ENCODE data around the gene DDI2.
"Not testable (repeated sequence)": the region's sequence is repeated elsewhere in the genome, so short reads cannot be mapped to it uniquely, and the experiment has no call there.

DDI2 gene

DNA sequence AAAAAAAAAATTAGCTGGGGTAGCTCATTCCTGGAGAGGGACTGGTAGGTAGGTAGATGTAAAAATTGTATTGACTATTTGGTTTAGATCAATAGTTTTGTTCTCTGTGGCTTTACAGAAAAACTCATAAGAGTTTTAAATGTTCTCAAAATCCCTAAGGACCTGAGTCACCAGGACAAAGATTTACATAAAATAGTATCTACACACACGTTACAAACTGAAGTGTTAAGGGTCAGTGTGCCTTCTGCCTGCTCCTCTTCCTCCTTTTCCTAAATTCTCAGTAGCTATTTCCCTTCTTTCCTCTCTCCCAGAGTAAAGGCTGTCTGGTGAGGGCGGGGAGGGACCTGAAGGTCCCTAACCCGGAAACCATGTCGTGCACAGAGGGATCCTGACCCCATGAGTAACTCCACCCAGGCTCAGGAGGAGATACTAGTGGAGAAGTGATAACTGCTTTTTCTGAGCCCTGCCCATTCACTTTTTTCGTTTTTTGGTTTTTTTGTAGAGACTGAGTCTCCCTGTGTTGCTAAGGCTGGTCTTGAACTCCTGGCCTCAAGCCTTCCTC lies 74.9 kb downstream of the DDI2 start:
- TF ChIP-seq, protein P1, sequence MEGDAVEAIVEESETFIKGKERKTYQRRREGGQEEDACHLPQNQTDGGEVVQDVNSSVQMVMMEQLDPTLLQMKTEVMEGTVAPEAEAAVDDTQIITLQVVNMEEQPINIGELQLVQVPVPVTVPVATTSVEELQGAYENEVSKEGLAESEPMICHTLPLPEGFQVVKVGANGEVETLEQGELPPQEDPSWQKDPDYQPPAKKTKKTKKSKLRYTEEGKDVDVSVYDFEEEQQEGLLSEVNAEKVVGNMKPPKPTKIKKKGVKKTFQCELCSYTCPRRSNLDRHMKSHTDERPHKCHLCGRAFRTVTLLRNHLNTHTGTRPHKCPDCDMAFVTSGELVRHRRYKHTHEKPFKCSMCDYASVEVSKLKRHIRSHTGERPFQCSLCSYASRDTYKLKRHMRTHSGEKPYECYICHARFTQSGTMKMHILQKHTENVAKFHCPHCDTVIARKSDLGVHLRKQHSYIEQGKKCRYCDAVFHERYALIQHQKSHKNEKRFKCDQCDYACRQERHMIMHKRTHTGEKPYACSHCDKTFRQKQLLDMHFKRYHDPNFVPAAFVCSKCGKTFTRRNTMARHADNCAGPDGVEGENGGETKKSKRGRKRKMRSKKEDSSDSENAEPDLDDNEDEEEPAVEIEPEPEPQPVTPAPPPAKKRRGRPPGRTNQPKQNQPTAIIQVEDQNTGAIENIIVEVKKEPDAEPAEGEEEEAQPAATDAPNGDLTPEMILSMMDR (conservative IDR thresholded peaks at IDR 0.05; ENCODE audit: low read depth, low read length) = no peak

DNA sequence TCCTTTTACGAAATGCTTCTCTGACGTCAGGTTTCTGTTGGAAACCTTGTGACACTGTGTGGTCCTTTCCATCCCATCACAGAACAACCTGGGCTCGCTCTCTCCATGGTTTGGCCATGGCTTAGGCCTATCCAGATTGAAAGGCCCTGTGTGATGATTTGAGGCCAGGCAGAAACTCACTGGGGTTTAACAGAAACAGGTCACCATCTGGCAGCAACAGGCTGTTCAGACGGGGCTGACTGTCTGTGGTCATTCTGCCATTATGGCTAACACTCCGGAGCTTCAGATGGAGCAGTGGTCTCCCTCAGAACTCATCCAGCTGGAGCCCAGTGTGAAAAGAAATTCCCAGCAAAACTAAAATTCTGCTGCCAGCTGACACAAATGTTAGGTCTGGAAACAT lies 76.1 kb downstream of the DDI2 start:
- no peak for DNase-seq (ENCODE audit: low read depth)
- TF ChIP-seq, protein P1 (conservative IDR thresholded peaks at IDR 0.05; ENCODE audit: low read depth, low read length) = no peak
- no peak overlapping the region for H3K4me3 ChIP-seq (ENCODE audit: low read depth, low read length)

More for the DNA sequence above, 74.9 kb downstream of the DDI2 start:
- peak; percentile 7 for DNase-seq (ENCODE audit: low read depth)
- H3K4me3 ChIP-seq (ENCODE audit: low read depth, low read length) = no peak overlapping the region

DNA sequence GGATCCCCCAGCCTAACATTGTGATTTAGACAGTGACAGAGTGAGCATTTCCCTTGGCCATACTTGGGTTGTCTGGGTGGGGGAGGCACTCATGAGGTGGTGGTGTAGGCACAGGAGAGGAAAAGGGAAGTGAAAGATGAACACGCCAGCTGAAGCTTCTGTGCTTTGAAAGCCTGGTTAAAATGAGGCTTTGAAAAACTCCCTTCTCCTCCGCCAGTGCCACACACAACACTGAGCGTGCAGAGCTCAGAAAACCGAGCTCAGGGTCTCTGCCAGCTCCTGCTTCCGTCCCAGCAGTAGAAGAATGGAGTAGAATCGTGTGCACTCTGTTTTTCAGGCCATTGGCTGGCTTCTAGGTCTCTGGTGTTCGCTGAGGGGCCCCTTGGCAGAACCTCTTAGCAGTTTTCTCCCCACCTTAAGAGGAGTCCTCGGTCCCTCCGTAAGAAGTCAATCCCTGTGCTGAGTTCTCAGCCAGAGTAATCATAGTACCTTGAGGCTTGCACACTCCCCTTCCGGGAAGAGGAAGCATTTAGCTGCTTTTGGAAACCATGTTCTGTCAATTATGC lies 79.8 kb downstream of the DDI2 start:
- no peak for DNase-seq (ENCODE audit: low read depth)
- TF ChIP-seq, protein P1 (conservative IDR thresholded peaks at IDR 0.05; ENCODE audit: low read depth, low read length) = no peak
- no peak overlapping the region for H3K4me3 ChIP-seq (ENCODE audit: low read depth, low read length)

DNA sequence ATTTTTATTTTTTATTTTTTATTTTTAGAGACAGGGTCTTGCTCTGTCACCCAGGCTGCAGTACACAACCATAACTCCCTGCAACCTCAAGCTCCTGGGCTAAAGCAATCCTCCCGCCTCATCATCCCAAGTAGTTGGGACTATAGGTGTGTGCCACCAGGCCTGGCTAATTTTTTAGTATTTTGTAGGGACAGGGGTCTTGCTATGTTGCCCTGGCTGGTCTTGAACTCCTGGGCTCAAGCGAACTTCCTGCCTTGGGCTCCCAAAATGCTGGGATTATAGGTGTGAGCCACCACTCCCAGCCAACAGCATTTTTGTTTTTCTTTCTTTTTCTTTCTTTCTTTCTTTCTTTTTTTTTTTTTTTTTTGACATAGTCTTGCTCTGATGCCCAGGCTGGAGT lies 80.9 kb downstream of the DDI2 start:
- no peak for DNase-seq (ENCODE audit: low read depth)
- H3K4me3 ChIP-seq (ENCODE audit: low read depth, low read length) = no peak overlapping the region
- TF ChIP-seq, protein P1 (conservative IDR thresholded peaks at IDR 0.05; ENCODE audit: low read depth, low read length) = no peak

DNA sequence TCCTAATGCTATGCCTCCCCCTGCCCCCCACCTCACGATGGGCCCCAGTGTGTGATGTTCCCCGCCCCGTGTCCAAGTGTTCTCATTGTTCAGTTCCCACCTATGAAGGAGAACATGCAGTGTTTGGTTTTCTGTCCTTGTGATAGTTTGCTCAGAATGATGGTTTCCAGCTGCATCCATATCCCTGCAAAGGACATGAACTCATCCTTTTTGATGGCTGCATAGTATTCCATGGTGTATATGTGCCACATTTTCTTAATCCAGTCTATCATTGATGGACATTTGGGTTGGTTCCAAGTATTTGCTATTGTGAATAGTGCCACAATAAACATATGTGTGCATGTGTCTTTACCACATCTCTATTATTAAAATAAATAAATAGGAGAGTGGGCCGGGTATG lies 82.1 kb downstream of the DDI2 start:
- H3K4me3 ChIP-seq (ENCODE audit: low read depth, low read length); DNase-seq (ENCODE audit: low read depth): not testable (repeated sequence)

DNA sequence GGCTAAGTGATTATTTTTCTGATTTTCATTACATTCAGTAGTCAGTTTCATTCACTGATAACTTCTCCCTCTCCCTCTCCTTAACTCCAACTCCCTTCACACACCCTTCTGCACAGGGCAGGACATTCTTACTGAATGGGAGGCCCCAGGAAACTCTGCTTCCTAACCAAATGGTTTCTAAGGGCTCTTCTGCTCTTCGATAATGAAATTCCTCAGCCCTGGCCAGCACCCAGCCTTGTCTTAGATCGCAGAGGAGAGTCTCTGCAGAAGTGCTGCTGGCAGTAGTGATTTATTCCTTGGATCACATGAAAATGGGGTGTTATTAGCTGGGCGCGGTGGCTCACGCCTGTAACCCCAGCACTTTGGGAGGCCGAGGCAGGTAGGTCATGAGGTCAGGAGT lies 83.2 kb downstream of the DDI2 start:
- TF ChIP-seq, protein P1 (conservative IDR thresholded peaks at IDR 0.05; ENCODE audit: low read depth, low read length) = no peak
- H3K4me3 ChIP-seq (ENCODE audit: low read depth, low read length) = no peak overlapping the region
- DNase-seq (ENCODE audit: low read depth) = peak; percentile 67

DNA sequence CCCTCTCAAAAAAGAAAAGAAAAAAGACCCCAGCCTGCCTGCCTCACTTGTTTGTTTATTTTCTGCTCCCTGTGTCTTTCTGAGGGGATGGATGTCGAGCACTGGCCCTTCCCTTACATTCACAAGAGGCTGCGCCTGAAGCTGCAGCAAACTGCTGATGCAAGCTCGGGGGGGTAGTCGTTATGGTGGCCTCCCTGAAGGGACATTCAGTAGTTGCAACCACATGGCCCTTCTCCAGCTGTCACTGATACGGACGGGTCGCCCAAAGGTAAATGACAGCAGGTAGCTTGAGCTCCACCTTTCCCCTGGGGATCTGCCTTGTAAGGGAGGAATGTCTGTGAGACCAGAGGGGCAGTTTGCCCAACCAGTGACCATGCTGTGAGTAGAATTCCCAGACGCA lies 84.5 kb downstream of the DDI2 start:
- TF ChIP-seq, protein P1 (conservative IDR thresholded peaks at IDR 0.05; ENCODE audit: low read depth, low read length) = no peak
- no peak overlapping the region for H3K4me3 ChIP-seq (ENCODE audit: low read depth, low read length)
- DNase-seq (ENCODE audit: low read depth) = no peak

Measured in choroid plexus epithelial cell (primary cell).